GM12892 (cell line): Measurements from ENCODE around the gene SOX15.
A peak's percentile ranks its signal among the peaks of the same experiment; 100 is the strongest.

Source experiments
- DNase-seq: peaks from one replicate; pipeline ENCODE4 v3.0.0; 2011; ENCODE audit not compliant: insufficient read length
- FAIRE-seq: peaks from 2 replicates; lab custom pipeline; 2011; peaks lifted over from hg19 to GRCh38; lab: Jason Lieb, UNC
- POLR2A ChIP-seq: IDR thresholded peaks from 2 replicates; pipeline ENCODE4 v1.6.1; 2011; ENCODE audit warnings: low read depth, low read length, control low read depth
- POLR2AphosphoS5 ChIP-seq: IDR thresholded peaks from 2 replicates; pipeline ENCODE4 v1.6.1; 2011; ENCODE audit warnings: low read depth, low read length, control low read depth
- TAF1 ChIP-seq: IDR thresholded peaks from 2 replicates; pipeline ENCODE4 v1.6.1; 2011; ENCODE audit warnings: low read depth, mild to moderate bottlenecking, control low read depth, low read length, borderline replicate concordance

SOX15 gene

GRCh38 chr17:7548585-7549400, 41.1 kb downstream of the SOX15 start, which contains the start of gene TNFSF12:
TSS of gene TNFSF12 (plus strand) at chr17:7549058. CDS start at chr17:7549154, 96 bp downstream.
- no peak; the same call in 1 of the 2 replicates for TF ChIP-seq POLR2A
- TF ChIP-seq TAF1: no peak
- TF ChIP-seq POLR2AphosphoS5: no peak
- FAIRE-seq: peak; percentile 21
- DNase-seq: peak; percentile 59

DNA sequence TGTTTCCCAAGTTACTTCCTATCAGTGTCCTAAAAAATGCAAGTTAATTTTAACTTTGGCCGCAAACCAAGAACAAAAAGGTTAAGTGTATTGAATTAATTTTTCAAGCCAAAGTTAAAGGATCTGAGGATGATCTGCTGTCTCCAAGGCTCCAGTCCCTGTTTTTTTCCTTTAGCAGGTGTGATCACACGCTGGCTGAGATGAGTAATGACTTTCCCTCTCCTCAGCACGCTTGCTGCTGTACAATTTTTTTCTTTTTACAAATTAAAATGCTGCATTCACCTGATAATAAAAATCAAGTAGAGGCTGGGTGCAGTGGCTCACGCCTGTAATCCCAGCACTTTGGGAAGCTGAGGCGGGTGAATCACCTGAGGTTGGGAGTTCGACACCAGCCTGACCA, 45.0 kb downstream of the SOX15 start:
- no peak for FAIRE-seq
- no peak for TF ChIP-seq TAF1
- TF ChIP-seq POLR2AphosphoS5: no peak
- no peak for TF ChIP-seq POLR2A
- no peak for DNase-seq

GRCh38 chr17:7541074-7541621, 48.7 kb downstream of the SOX15 start:
- DNase-seq (no peak), FAIRE-seq (no peak)
- no peak for TF ChIP-seq POLR2AphosphoS5

GRCh38 chr17:7538891-7539545, 50.9 kb downstream of the SOX15 start:
- no peak for FAIRE-seq
- TF ChIP-seq POLR2AphosphoS5 (no peak), POLR2A (no peak), TAF1 (no peak)
- no peak for DNase-seq
